Activated naive CD8-positive, alpha-beta T cell treated with anti-CD3 and anti-CD28 coated beads for 36 hours (primary cell): Measurements from ENCODE around the gene COX19. TPM values are rescaled to one million over a fixed set of nuclear protein-coding genes. Genes with fewer than 3 reads are reported as not detected.

Experiments used
- DNase-seq: peaks from one replicate; pipeline ENCODE4 v3.0.0; 2021
- H3K27ac Mint-ChIP-seq: one replicate; pipeline ENCODE4 v1.8.0; 2022; ENCODE audit warnings: mild to moderate bottlenecking, moderate library complexity, mixed read lengths
- H3K27me3 Mint-ChIP-seq: one replicate; pipeline ENCODE4 v1.8.0; 2022; ENCODE audit warnings: mild to moderate bottlenecking, mixed read lengths
- H3K36me3 Mint-ChIP-seq: one replicate; pipeline ENCODE4 v1.8.0; 2021; ENCODE audit warnings: mild to moderate bottlenecking, mixed read lengths
- H3K4me1 Mint-ChIP-seq: one replicate; pipeline ENCODE4 v1.8.0; 2021; ENCODE audit warnings: mixed read lengths
- H3K4me3 Mint-ChIP-seq: one replicate; pipeline ENCODE4 v1.8.0; 2022; ENCODE audit warnings: mild to moderate bottlenecking, moderate library complexity, mixed read lengths
- H3K9me3 Mint-ChIP-seq: one replicate; pipeline ENCODE4 v1.8.0; 2022; ENCODE audit warnings: mixed read lengths
- total RNA-seq, 2 experiments: library from RNA; stranded (reverse); gene quantifications; one replicate each; pipeline ENCODE4 v1.2.3, GENCODE V29; 2021

COX19 gene
- total RNA-seq, 2 experiments from 2014 or later = 17.7 to 18.1 TPM

DNA sequence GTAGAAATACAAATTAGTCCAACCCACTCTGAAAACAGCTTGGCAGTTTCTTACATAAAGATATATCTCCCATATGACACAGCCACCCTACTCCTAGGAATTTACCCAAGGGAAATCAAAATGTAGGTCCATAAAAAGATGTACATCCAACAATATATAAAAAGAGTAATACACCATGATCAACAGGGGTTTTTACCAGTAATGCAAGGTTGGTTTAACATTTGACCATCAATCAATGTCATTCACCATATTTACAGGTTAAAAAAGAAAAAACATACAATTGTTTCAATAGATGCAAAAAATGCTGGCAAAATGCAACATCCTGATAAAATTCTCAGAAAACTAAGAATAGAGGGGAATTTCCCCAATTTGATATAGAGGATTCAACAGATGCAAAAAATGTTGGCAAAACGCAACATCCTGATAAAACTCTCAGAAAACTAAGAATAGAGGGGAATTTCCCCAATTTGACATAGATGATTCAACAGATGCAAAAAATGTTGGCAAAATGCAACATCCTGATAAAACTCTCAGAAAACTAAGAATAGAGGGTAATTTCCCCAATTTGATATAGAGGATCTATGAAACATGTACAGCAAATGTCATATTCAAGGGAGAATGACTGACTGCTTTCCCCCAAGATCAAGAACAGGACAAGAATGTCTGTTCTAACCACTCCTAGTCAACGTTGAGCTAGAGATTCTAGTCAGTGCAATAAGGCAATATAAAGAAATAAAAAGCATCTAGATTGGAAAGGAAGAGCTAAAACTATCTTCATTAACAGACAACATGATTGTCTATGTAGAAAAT lies 34.5 kb downstream of the COX19 start:
- Mint-ChIP-seq H3K4me3 (peak overlapping the region; percentile 53), H3K36me3 (peaks cover 46% of the 10 kb centered on the region), H3K4me1 (peaks cover 31% of the 10 kb centered on the region), H3K27me3 (no peaks in the 10 kb centered on the region), H3K27ac (peak overlapping the region; percentile 98), H3K9me3 (peaks cover 21% of the 10 kb centered on the region)
- no peak for DNase-seq

DNA sequence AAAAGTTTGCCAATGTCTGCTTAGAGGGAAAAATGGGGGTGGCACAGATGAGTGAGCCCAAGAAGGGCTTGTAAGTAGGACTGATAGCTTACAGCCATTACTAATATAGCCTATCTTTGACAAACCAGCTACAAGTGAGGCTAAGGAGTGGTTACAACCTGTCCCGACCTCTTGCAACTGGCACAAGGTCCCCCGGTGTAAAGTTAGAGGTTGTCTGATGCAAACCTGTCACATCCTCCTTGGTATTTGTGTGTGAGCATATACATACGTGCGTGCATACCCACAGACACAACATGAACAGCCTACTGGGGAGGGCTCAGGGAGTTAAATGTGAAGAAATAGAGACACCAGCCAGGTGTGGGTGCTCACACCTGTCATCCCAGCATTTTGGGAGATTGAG lies 35.5 kb downstream of the COX19 start:
- H3K4me1 Mint-ChIP-seq = peaks cover 31% of the 10 kb centered on the region
- no peaks in the 10 kb centered on the region for H3K27me3 Mint-ChIP-seq
- DNase-seq = no peak
- no peak overlapping the region for H3K4me3 Mint-ChIP-seq
- peaks cover 47% of the 10 kb centered on the region for H3K36me3 Mint-ChIP-seq
- peak overlapping the region; percentile 98 for H3K27ac Mint-ChIP-seq
- peaks cover 21% of the 10 kb centered on the region for H3K9me3 Mint-ChIP-seq

DNA sequence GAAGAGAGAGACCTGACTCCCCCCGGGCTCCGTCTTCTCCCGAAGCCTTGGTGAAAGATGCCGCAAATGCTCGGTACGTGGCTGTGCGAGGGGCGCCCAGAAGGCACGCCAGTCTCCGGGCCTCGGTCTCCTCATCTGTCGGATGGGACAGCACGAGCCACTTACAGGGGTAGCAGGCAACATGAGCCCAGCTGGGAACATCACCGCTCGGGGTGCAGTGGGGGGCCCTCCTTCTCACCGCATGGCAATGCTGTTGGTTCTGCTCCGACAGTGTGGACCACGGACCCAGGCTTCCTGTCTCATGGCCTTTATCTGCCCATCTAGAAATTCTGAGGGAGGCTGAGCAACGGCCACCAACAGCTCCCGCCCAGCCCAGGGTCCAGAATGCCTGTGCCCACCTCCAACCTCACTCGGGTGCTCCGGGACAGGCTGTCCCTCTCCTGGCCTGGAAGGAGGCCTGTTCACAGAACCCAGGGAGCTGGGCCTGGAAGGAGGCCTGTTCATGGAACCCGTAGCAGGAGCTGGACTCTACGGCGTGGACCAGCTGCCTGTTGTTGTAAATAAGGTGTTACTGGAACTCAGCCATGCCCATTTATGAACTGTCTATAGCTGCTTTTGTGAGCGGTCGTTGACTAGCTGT lies 36.7 kb downstream of the COX19 start:
- no peak for DNase-seq
- H3K4me1 Mint-ChIP-seq = peaks cover 31% of the 10 kb centered on the region
- H3K36me3 Mint-ChIP-seq = peaks cover 49% of the 10 kb centered on the region
- H3K27me3 Mint-ChIP-seq = no peaks in the 10 kb centered on the region
- H3K4me3 Mint-ChIP-seq = no peak overlapping the region
- H3K9me3 Mint-ChIP-seq = peaks cover 21% of the 10 kb centered on the region
- H3K27ac Mint-ChIP-seq = no peak overlapping the region

DNA sequence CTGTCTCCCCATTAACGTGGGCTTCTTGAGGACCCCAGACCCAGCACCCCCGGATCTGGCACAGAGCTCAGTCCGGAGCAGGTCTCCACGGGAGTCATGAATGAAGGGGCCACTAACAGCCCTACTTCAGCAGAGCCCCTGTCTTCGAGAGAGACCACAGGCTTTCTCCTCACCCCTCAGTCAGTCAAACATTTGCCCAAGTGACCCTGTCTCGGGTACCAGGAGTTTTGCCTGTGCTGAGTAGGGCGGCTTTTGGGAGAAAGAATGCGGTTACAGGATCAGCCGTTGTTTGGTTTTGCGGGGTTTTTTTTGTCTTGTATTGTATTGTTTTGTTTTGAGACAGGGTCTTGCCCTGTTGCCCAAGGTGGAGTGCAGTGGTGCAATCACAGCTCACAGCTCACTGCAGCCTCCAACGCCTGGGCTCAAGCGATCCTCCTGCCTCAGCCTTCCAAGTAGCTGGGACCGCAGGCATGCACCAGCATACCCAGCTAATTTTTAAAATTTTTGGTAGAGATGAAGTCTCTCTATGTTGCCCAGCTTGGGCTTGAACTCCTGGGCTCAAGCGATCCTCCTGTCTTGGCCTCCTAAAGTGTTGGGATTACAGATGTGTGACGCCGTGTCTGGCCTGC lies 37.4 kb downstream of the COX19 start:
- peaks cover 21% of the 10 kb centered on the region for H3K9me3 Mint-ChIP-seq
- H3K4me1 Mint-ChIP-seq = peaks cover 31% of the 10 kb centered on the region
- H3K4me3 Mint-ChIP-seq = no peak overlapping the region
- peaks cover 49% of the 10 kb centered on the region for H3K36me3 Mint-ChIP-seq
- H3K27me3 Mint-ChIP-seq = no peaks in the 10 kb centered on the region
- peak overlapping the region; percentile 42 for H3K27ac Mint-ChIP-seq
- no peak for DNase-seq

DNA sequence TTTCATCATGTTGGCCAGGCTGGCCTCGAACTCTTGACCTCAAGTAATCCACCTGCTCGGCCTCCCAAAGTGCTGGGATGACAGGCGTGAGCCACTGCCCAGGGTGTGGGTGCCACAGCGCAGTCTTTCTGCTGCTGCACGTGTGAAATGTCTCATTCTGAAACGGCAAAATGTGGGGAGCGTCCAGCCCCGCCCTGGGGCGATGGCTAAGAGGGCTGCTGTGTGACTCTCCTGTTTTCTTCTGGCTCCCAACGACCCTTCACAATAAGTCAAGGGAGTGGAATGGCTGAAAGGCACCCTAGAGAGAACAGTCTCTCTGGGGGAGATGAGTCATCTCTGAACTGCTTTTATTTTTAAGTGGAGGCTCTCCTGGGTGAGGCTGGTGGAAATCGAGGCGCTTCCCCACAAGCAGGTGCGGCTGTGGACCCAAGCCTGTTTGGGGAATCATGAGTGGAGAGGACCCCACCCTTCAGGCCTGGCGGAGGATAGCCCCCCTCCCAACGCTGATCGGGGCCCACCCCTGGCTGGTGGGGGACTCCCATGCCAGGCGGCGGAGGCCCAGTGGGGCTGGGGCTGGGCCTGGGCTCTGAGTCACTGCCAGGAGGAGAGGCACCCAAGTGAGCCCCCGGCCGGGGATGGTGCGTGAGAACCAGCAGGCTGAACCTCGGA lies 38.8 kb downstream of the COX19 start:
- Mint-ChIP-seq H3K4me1 (peaks cover 25% of the 10 kb centered on the region), H3K27me3 (no peaks in the 10 kb centered on the region), H3K27ac (peak overlapping the region; percentile 79), H3K9me3 (peaks cover 16% of the 10 kb centered on the region), H3K4me3 (no peak overlapping the region), H3K36me3 (peaks cover 50% of the 10 kb centered on the region)
- DNase-seq = peak; percentile 72

DNA sequence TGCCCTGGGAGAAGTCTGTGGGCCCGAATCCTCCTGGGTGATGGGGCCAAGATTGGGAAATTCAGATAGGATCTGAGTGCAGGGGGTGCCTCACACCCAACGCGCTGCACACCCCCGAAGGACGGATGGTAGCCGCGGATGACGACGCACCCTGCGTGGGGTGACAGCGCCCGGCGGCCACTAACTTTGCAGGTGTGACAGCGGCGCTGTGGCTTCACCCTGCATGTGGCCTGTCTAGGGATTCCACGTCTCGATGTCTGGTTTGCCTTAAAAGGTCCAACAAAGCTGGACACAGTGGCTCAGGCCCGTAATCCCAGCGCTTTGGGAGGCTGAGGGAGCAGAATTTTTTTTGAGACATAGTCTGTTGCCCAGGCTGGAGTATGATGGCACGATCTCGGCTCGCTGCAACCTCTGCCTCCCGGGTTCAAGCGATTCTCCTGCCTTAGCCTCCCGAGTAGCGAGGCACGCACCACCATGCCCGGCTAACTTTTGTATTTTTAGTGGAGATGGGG lies 39.4 kb downstream of the COX19 start:
- Mint-ChIP-seq H3K27ac (peak overlapping the region; percentile 79), H3K36me3 (peaks cover 52% of the 10 kb centered on the region), H3K4me1 (peaks cover 19% of the 10 kb centered on the region), H3K9me3 (peaks cover 12% of the 10 kb centered on the region), H3K4me3 (no peak overlapping the region), H3K27me3 (no peaks in the 10 kb centered on the region)
- no peak for DNase-seq

DNA sequence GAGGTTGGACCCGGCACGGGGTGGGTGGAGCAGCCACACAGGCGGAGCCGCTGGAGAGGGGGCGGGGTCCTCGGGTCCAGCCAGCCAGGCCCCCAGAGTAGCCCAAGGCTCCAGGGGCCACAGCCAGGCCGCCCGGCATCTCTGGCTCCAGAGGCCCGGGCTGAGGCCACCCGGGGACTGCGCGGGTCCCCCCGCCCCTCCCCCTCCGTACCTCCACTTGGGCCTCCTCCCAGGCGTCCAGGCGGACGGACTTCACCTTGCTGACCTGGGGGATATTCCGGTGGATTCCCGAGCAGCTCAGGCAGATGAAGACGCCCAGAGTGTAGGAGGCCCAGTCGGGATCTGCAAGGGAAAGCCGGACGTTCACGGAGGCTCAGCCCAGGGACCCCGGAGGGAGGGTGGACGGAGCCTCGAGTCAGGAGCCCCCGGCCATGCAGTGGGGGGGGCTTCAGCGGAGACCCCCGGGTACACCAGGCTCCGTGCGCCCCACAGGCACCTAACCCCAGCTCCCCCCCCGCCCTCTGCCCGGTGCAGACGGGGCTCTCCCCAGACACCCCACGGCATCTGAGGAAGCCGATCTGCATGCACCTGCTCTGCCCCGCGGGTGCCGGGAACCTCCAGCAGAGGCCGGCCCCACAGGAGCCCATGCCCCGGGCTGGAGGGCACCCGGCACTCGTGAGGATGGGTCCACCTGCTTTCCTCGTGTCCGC lies 40.0 kb downstream of the COX19 start:
- no peak overlapping the region for H3K27ac Mint-ChIP-seq
- H3K4me1 Mint-ChIP-seq = peaks cover 18% of the 10 kb centered on the region
- peaks cover 10% of the 10 kb centered on the region for H3K9me3 Mint-ChIP-seq
- H3K4me3 Mint-ChIP-seq = no peak overlapping the region
- no peaks in the 10 kb centered on the region for H3K27me3 Mint-ChIP-seq
- peaks cover 53% of the 10 kb centered on the region for H3K36me3 Mint-ChIP-seq
- DNase-seq = no peak

DNA sequence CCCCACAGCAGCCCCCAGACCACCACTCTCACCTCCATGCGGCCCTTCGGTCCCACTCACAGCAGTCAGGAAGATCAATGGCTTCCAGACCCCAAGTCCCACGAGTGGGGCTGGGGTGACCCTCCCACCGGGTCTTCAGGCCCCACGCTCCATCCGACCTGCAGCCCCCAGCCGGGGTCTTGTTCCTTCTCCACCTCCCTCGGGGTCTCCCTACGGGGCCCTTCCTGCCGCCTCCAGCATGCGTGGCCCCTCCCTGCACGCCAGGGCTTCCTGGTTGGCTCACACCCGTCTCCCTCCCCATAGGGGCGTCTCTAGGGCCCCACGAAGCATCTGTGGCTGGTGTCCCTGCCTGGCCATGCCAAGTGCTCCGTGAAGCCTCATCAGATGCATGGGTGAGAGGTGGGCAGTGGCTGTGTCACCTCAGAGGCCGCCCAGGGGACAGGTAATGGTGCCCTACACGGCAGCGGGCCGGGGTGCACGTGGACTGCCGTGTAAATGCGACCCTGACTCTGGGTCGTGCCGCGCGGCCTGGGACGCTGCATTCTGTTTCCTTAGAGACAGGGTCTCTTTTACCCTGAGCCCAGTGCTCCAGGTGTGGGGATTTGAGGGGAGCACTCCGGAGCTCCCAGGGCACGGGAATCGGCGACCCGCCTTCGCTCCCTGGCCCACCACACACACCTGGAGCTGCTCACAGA lies 40.7 kb downstream of the COX19 start:
- DNase-seq = no peak
- Mint-ChIP-seq H3K36me3 (peaks cover 53% of the 10 kb centered on the region), H3K27ac (no peak overlapping the region), H3K4me1 (peaks cover 18% of the 10 kb centered on the region), H3K9me3 (peaks cover 6% of the 10 kb centered on the region), H3K27me3 (no peaks in the 10 kb centered on the region), H3K4me3 (no peak overlapping the region)

DNA sequence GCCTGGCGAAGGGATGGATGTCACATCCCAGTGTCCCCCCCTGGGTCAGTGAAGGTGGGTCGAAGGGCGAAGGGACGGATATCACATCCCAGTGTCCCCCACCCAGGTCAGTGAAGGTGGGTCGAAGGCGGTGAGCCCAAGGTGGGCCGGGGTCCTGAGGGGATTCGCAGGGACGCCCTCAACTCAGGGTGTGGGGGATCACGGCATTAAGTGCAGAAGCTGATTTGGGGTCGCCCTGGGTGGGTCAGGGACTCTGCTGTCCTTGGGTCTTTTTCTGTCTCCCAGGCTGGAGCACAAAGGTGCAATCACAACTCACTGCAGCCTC lies 42.7 kb downstream of the COX19 start:
- no peak for DNase-seq
- Mint-ChIP-seq H3K27me3 (no peaks in the 10 kb centered on the region), H3K9me3 (peaks cover 6% of the 10 kb centered on the region), H3K4me1 (peaks cover 36% of the 10 kb centered on the region), H3K27ac (no peak overlapping the region), H3K36me3 (peaks cover 49% of the 10 kb centered on the region), H3K4me3 (no peak overlapping the region)

DNA sequence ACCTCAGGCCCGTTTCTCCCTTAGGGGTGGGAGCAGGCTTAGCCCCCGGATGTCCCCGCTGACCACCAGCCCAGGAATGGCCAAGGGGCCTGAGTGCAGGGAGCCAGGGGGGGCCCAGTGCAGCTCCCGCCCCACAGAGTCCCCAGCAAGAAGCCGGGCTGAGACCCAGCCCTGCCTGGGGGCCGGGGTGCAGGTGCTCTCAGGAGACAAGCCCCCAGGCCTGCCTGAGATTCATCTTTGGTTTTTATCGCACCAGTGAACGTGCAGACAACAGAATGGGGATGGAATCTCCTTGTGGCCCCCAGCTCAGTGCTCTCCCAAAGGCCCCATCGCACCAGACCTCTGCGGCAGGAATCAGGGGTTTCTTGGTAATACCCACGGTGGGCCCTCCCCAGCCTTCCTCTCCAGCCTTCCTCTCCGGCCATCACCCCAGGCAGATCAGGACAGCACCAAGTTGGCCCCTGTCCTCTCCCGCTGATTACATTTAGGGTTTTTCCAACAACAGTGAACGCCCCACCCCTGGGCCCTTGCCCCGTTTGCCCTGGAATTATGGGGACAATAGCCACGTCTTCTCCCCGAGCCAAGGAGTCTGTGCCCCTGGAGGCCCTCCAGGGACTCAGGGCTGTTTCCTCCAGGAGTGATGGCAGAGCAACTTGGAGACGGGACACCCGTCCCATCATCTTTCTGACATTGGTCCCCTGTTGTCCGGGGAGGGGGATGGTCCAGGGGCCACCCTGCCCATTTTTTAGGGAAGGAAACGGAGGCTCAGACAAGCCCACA lies 43.3 kb downstream of the COX19 start:
- Mint-ChIP-seq H3K36me3 (peaks cover 51% of the 10 kb centered on the region), H3K27ac (no peak overlapping the region), H3K4me1 (peaks cover 39% of the 10 kb centered on the region), H3K9me3 (peaks cover 6% of the 10 kb centered on the region), H3K4me3 (no peak overlapping the region), H3K27me3 (no peaks in the 10 kb centered on the region)
- no peak for DNase-seq

DNA sequence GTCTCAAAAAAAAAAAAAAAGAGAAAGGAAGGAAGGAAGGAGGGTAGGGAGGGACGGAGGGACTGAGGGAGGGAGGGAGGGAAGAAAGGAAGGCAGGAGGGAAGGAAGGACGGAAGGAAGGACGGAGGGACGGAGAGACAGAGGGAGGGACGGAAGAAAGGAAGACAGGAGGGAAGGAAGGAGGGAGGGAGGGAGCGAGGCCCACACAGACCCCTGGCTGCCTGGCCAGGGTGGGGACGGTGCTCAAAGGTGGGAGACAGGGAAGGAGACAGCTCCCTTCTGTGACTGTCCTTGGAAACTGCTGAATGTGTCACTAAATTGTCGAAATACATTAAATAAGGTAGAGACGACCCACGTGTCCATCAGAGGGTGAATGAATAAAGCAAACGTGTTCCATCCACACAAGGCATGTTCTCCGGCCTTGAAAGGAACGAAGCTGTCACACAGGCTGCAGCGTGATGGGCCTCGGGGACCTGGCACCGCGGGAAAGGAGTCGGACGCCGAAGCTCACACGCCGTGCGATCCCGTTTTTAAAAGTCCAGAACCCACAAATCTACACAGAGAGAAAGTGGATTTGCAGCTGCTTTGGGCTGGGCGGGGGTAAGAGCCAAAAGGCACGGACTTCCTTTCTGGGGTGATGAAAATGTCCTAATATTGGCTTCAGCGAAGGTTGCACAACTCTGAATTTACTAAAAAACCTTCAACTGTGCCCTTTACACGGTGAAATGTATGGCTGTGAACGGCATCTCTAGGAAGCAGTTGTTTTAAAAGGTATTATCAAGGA lies 44.2 kb downstream of the COX19 start:
- Mint-ChIP-seq H3K4me1 (peaks cover 36% of the 10 kb centered on the region), H3K27me3 (no peaks in the 10 kb centered on the region), H3K9me3 (peaks cover 6% of the 10 kb centered on the region), H3K27ac (peak overlapping the region; percentile 94), H3K4me3 (no peak overlapping the region), H3K36me3 (peaks cover 48% of the 10 kb centered on the region)
- no peak for DNase-seq

DNA sequence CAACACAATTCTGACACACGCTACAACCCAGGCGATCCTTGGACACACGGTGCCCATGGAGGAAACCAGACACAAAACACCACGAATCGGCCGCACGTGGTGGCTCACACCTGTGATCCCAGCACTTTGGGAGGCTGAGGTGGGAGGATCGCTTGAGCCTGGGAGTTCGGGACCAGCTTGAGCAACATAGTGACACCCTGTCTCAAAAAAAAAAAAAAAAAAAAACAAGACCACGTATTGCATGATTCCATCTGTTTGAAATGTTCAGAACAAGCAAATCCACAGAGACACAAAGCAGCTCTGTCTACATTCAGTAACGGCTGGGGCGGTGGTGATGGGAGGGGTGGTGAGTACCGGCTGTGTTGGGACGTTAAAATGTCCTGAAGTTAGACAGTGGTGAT lies 46.0 kb downstream of the COX19 start:
- DNase-seq = no peak
- no peaks in the 10 kb centered on the region for H3K27me3 Mint-ChIP-seq
- peaks cover 6% of the 10 kb centered on the region for H3K9me3 Mint-ChIP-seq
- no peak overlapping the region for H3K4me3 Mint-ChIP-seq
- H3K36me3 Mint-ChIP-seq = peaks cover 47% of the 10 kb centered on the region
- peak overlapping the region; percentile 94 for H3K27ac Mint-ChIP-seq
- H3K4me1 Mint-ChIP-seq = peaks cover 43% of the 10 kb centered on the region
